SIG-M5 treated with dmso at 0.1 percent for 504 hours (cell line): ENCODE results near the gene WDR88.
"Not testable (repeated sequence)": the region's sequence is repeated elsewhere in the genome, so short reads cannot be mapped to it uniquely, and the experiment has no call there.

ENCODE experiments used
- DNase-seq: peaks from one replicate; lab custom pipeline; 2025; ENCODE audit not compliant: unreplicated experiment; lab: John Stamatoyannopoulos, UW

WDR88 gene

GRCh38 chr19:33168528-33168927 lies 36.6 kb downstream of the WDR88 start:
- DNase-seq: no peak

- DNase-seq: no peak
Observed at GRCh38 chr19:33171222-33171795, 39.4 kb downstream of the WDR88 start.

DNA sequence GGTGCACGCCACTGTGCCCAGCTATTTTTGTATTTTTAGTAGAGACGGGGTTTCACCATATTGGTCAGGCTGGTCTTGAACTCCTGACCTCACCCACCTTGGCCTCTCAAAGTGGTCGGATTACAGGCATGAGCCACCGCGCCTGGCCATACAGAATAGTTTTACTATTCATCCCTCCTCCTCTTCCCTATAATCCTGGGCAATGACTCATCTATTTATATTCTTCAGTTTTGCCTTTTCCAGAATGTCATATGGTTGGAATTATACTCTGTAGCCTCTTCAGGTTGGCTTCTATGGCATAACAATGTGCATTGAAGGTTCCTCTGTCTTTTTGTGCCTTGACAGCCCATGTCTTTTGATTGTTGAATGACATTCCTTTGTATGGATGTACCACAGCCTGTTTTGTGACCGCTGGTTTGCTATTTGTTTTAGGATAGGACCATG lies 40.0 kb downstream of the WDR88 start:
- DNase-seq: no peak

- no peak for DNase-seq
Observed at GRCh38 chr19:33174186-33174585, 42.3 kb downstream of the WDR88 start.

DNA sequence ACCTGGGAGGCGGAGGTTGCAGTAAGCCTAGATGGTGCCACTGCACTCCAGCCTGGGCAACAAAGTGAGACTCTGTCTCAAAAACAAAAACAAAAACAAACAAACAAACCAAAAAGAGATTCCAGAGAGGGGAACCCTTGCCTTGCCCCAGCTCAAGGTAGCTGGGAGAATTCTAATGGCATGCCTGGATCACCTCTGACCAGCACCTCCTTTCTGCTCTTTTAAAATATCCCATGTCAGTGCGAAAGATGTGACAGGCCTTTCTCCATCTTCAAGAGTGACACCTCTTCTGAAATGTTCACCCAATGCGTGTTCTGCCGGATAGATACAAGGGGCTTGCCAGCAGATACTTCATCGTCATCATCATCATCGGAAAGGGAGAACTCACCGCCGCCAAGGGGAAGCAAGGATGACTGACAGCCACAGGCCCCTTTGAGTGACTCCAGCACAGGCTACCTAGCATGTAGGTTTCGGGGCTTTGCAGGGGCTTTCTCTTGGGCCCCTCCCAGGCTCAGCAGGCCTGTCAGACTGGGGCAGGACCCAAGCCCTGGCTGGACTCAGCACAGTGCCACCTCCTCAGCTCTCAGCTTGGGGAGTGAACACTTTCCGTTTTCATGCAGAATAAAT lies 43.4 kb downstream of the WDR88 start:
- DNase-seq: no peak

- DNase-seq: peak; percentile 10
Observed at GRCh38 chr19:33175886-33176669, 44.2 kb downstream of the WDR88 start.

- DNase-seq: peak; percentile 96
Observed at GRCh38 chr19:33176670-33177416, 44.9 kb downstream of the WDR88 start.

DNA sequence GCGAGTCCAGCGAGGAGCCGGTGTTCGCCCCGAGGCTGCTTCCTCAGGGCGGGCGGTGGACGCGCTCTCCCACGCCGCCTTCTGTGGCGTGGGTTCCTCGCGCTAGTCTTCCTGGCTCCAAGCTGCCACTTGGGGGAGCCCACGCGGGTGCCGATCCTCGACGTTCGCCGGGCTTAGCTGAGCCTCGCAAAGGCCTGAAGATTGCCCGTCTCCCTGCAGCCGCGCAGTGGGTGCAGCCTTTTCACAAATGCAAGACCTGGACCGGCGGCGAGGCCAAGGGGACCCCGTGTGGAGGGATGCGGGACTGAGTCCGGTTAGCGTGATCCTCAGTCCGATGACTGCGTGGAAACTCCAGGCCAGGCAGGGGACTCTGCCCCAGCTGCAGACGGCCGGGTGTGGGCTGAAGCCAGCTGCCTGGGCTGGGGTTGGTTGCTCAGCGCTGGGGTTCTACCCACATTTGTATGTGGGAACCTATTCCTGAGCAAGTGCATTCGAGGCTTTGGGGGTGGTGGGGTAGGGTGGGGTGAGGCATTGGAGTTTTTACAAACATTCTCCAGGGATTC lies 45.6 kb downstream of the WDR88 start:
- peak; percentile 84 for DNase-seq

DNA sequence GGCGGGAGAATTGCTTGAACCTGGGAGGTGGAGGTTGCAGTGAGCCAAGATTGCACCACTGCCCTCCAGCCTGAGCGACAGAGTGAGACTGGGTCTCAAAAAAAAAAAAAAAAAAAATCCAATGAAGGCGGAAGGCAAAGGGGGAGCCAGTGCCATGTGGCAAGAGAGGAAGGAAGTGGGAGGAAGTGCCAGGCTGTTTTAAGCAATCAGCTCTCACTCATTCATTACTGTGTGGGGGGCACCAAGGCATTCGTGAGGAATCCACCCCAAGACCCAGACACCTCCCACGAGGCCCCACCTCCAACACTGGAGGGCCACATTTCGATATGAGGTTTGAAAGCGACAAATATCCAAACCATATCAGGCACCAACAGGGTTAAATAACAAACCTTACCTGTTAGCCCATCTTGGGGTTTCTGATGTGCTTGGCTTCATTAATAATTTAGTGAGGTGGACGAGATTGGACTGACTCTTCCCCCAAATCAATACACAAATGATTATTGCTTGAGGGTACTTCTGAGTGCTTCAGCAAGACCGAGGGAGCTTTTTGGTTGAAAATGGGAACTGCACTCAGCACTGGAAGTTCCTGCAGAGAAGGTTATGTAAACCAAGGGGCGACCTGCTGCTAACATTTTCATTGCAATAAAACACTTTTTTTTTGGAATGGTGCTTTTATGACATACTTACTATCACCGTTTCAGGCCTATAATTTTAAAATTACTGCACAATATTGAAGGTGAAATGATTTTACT lies 54.7 kb downstream of the WDR88 start:
- peak; percentile 79 for DNase-seq

DNA sequence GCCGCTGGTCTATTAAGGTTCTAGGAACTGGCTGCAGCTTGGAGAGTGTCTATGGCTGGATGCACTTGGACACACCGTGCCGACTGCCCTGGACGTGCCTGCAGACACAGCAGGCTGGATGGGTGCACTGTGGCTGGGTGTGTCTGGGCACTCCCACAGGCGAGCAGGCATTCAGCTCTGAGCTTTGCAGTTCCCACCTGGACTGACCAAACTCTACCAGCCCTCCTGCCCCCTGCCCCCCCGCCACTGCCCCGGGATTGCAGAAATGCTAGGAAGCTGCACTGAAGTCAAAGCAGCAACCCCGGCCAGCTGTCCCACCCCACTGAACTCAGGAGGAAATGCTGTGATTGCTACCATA lies 55.2 kb downstream of the WDR88 start:
- peak; percentile 42 for DNase-seq

- no peak for DNase-seq
Observed at GRCh38 chr19:33189453-33189852, 57.5 kb downstream of the WDR88 start.

DNA sequence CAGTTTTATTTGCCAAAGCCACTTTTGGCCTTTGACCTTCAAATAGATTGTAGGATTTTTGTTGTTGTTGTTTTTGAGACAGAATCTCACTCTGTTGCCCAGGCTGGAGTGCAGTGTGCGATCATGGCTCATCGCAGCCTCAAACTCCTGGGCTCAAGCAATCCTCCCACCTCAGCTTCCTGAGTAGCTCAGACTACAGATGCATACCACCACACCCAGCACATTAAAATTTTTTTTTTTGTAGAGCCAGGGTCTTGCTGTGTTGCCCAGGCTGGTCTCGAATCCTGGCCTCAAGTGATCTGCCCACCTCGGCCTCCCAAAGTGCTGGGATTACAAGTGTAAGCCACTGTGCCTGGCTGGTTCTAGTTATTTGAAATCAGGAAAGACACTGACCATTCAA lies 59.2 kb downstream of the WDR88 start:
- not testable (repeated sequence) for DNase-seq

GRCh38 chr19:33191501-33191900 lies 59.6 kb downstream of the WDR88 start:
- no peak for DNase-seq

DNA sequence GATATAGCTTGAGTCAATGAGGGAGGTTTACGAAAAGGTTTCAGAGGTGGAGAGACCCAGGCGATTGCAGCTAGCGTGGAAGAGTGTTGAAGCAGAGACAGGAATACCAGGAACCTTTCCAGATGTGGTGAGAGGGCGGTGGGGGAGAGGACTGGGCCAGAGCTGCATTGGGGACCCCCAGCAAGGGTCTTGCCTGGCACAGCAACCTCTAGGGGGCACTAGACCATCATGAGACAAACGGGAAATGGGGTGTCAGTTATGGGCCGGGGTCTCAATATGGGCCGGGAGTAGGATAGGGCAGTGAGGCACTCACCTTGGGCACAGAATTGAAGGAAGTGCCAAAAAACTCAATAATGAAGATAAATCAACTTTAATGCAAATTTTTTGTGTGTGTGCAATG lies 60.1 kb downstream of the WDR88 start:
- no peak for DNase-seq

DNA sequence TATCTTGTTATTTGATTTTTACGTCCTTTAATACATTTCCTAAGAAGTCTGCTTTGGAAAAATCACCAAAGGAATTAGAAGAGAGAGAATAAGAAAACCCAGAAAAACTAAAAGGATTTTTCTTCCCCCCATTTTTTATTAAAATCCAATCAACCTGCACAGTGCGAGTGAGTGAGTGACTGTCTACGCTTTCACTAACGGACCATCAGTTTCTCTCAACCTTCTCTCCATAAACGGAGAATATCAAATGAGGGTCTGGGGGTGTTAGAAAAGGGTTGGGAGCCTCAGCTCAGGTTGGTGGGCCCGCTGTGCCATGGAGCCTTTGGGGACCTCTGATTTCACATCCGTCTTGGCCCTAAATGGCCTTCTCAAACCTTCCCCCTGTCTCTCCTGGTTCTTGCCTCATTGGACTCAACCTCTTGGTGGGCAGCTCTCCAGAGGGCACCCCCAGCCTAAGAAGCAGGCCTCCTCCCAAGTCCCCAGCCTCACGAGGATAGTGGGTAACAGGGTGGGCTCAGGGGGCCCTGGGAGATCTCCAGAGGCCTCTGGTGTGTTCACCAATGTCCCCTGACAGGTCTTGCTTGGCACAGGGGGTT lies 61.5 kb downstream of the WDR88 start:
- no peak for DNase-seq

DNA sequence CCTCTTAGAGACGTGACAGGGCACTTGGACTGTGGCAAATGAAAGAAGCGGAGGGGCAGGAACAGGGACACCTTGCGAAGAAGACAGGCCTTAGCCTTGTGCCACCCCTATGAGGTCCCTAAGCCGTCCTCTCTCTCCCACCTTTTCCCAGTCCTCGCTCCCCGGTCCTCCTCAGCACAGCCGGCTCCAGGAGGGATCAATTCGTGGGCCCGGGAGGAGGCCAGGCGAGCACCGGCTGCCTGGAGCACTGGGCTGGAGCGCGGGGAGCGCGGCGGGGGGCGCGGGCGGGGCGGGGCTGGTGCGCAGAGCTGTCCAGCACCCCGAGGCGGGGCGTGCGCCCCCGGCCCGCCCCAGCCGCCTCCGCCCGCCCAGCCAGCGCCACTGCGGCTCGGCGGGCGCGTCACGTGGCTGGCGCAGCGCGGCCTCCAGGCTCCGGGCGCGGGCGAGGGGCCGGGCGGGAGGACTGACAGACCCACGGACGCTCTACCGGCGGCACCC lies 62.0 kb downstream of the WDR88 start, which contains the start of gene LRP3:
Gene LRP3 (plus strand): TSS at position 466 of the 498 bp plus-strand sequence. CDS start 456 bp downstream, outside the sequence.
- peak; percentile 43 for DNase-seq

- DNase-seq: no peak
Observed at GRCh38 chr19:33194532-33194885, 62.6 kb downstream of the WDR88 start.

GRCh38 chr19:33194886-33195644 lies 63.2 kb downstream of the WDR88 start:
- DNase-seq: peak; percentile 41

DNA sequence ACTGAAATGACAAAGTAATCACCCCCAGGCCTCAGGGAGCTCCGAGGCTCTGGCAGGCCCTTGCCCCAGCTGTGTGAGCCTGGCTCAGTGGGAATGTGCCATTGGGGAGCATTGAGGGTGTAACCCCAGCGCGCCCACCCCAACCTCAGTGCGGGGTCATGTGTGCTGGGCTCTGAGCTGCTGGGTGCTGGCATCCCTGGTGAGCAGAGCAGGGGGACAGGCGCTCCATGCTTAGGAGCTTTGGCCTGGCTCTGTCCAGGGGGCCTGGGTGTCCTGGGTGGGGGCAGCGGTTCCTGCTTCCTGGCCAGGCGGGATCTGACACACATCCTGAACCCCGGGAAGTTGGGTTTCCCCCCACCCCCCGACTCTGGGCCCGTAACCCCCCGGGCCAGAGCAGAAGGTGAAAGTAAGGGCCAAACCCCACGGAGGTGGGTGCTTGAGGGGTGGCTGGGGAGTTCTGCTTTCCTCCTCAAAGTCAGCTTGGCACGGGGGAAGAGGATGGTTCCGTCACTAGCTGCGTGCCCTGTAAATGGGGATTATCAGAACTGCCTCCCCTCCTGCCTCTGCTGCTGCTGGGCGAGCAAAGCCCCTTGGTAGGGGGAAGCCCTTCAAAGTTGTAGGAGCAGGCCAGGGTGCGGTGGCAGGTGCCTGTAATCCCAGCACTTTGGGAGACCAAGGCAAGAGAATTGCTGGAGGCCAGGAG lies 63.9 kb downstream of the WDR88 start:
- DNase-seq: peak; percentile 10
